NCI-H2196 treated with DMSO at 0.1 percent for 48 hours (cell line): ENCODE measurements around the gene SLC2A4RG.
A peak's percentile ranks its signal among the peaks of the same experiment; 100 is the strongest.

Experiments used
- DNase-seq: peaks from one replicate; lab custom pipeline; 2025; ENCODE audit not compliant: unreplicated experiment; lab: John Stamatoyannopoulos, UW

The SLC2A4RG gene

DNA sequence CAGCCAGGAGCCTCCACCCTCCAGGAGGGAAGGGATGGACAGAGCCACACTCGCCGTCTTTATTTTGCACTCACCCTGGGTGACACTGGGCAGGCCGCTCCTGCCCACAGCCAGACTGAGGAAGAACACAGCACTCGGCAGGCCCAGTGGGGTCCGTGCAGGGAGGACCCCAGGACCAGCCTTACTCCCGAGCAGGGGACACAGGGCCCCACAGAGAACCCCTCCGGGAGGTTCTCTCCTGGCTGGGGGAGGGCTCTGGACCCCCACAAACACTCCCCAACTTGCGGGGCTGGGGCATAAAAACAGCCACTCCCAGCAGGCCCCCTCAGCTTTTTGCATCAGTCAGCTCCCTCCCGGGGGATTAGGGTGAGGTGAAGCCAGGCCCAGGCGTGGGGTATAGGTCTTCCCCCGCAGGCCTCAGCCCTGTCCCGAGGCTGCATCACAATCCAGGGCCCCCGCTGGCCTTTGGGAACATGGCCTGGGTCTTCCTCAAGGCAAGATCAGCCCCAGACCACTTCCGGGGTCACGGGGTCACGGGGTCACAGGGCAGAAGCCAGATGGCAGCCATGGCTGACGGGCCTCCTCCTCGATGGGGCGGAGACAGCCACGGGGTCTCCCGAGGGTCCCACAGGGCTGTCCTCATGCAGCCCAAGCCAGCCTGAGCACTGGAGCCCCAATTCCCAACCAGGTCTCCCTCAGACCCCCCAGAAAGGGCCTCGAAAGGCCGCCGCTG is 39.9 kb upstream of the SLC2A4RG start:
- no peak for DNase-seq

DNA sequence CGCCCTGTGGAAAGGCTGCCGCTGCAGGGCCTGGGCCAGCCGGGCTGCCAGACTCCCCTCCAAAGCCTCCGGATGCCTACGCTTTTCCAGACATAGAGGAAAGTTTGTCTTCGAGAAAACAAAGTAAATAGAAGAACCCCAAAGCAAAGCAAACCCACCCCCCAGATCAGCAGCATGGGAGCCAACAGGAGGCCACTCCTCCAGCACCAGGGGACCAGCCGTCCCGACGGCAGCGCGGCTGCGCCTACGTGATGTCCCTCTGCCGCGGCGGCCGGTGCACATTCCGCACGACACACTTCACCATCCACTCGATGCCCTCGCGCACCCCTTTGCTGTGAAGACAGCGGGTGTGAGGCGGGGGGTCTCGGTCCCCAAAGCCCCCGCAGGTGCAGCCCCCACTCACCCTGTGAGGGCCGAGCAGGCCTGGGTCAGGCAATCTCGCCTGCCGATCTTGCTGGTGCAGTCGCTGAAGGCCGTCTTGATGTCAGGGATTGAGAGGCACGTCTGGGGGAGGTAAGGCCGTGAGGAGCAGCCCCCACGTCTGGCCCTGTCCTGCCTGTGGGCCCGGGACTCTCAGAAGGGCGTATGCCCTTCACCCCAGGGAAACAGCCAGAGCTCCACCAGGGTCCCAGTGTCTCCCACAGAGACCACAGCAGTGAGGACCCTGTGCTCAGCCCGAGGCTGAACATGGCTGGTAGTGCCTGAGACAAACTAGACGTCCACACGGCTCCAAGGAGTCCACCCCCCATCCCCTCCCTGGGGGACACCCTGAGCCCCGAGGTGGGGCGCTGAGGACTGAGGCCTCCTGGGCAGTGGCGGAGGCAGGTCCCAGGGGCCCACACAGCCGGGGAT is 39.2 kb upstream of the SLC2A4RG start:
- no peak for DNase-seq

DNA sequence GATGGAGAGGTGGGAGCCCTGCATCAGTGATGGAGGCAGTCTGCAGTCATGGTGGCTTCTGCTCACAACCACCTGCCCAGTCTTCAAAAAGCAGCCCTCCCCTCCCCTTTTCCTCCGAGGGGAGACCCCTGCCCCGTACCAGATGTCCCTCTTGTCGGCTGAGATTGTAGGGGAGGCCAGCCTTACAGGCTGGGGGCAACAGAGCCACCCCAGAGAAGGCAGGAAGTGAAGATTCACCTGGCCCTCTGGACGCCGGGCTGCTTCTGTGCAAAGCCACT is 38.6 kb upstream of the SLC2A4RG start:
- no peak for DNase-seq

DNA sequence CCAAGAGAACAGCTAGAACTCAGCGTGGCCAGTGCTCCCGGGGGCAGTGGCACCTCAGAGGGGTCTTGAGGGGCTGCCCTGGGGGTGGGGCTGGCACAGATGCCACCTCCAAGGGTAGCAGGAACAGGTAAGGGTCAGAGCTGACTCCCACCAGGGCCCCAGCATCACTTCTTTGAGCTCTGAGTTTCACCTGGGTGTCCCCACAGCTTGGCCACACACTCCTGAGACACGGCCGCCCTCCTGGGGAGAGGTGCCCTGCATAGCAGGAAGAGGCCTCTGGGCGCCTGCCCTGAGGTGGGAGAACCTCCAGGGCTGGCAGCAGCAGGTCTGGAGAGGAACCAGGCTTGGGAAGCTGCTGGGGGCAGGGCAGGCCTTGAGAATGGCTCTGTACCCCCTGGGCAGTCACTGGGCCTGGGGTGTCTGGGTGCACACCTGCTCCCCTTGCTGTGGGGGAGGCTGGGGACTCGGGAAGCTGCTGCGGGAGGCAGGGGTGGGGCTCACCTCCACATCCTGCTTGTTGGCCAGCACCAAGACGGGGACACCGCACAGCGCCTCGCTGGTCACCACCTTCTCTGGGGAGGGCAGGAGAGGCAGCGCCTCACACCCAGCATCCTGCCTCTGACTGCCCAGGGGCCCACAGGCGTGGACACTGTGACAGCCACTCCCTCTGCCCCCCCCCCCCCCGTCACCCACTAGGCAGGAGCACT is 38.1 kb upstream of the SLC2A4RG start:
- no peak for DNase-seq

DNA sequence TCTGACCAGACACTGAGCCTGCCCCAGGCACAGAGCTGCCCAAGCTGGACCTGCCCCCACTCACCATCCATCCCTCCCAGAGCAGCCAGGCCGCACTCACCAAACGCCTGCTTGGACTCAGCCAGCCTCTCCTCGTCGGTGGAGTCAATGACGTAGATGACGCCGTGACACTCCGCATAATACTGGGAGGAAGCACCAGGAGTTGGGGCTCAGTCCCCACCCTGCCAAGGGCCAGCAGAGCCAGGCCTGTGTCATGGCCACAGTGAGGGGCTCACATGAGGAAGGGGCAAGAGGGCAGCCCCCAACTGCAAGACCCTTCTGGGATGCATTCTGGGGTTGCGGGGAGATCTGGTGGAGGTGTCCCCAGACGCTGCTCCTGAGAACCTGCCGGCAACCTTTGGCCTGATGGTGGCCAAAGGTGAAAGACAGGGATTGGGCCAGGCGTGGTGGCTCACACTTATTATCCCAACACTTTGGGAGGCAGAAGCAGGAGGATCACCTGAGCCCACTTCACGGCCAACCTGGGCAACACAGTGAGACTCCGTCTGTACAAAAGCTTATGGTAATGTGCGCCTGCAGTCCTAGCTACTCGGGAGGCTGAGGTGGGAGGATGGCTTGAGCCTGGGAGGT is 37.4 kb upstream of the SLC2A4RG start:
- no peak for DNase-seq

DNA sequence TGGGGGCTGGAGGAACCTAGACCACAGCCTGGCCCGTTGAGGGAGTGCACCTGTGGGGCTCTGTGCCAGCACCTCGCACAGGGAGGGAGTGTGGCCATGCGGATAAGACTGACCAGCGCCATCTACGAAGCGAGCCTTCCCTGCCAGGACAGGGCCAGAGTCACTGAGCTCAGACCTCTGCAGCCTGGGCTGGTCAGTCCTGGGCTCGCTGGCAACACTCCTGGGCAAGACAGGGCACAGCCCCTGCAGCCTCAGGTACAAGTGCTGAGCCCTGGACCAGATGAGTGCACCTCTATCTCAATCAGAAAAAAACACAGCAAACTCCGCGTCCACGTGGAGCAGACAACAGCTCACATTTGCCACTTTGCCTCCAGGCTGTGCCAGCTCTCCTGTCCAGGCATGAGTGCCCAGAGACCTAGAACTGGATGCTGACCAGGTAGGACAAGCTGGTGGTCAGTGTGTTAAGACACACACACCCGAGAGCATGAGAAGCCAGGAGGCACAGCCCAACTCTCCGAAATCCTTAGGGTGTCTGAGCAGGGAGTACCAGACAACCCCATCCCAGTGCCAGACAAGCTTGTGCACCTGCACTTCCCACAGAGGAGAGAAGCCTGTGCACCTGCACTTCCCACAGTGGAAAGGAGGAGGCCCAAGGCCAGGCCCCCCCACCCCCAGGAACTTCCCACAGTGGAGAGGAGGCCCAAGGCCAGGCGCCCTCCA is 36.7 kb upstream of the SLC2A4RG start:
- DNase-seq = no peak

DNA sequence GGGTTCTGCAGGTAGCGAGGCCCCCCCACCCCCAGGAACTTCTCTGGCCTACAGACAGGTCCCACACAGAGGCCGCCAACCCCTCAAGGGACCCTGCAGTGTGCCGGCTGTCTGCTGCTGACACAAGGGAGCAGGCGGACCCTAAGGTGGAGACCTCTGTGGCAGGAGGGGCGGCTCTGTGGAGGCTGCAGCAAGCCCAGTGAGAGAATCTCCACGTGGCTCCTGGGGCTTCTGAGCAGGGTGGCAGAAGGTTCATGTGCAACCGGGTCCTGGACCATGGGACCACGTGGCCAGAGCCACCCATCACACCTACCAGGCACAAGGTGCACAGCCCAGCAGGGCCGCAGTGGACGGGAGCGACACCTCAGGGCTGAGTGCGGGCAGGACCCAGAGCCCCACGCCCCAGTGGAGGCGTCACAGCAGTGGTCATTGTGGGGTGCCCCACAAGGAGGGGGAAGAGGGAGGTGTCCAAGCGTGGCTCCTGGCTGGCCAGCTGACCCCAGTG is 36.1 kb upstream of the SLC2A4RG start:
- no peak for DNase-seq

DNA sequence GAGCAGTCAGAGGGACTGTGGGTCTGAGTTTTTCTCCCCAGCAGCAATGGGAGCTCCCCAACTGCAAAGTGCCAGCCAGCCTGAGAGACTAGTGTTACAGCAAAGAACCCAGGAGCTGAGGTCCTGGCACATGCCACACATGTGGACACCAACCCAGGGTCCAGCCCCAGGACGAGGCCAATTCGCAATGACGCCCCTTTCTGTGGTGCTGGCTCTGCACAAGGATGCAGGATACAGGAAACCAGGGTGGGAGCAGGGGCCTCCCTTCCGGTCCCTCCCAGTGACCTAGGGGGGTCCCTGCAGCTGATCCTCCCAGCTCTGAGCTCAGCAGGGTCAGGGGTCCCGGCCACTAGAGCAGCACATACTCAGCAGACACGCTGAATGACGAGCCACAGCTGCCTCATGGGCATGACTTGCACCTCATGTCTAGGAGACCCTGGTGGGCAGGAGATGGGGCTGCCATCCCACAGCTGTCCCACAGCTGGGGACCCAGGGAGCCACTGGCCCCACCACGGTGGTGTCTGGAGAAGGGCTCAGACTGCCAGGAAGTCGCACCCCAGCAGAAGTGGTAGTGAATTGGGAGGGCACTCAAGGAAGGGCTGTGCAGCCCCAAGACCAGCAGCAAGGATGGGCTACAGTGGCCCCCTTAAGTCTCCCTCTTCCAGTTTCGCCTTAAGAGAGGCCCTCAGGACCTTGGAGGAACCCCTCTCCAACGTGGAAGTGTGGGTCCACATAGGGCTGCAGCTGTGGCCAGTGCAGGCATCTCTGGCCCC is 35.4 kb upstream of the SLC2A4RG start:
- DNase-seq = no peak

DNA sequence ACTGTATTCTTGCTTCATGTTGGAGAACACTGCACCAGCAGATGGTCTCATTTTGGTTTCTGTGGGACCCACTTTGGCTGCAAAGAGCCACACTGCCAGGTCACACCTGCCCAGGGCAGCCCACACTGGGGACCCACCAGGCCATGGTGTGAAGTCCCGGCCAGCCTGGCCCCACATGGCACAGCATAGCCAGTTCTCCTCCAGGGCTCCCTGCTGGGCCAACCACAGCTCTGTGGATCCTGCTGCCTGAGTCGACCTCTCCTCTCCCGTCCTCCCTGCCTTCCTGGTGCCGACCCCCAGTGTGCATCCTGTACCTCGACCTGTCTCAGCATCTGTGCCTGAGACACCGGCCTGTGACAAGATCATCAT is 34.8 kb upstream of the SLC2A4RG start:
- DNase-seq = no peak

DNA sequence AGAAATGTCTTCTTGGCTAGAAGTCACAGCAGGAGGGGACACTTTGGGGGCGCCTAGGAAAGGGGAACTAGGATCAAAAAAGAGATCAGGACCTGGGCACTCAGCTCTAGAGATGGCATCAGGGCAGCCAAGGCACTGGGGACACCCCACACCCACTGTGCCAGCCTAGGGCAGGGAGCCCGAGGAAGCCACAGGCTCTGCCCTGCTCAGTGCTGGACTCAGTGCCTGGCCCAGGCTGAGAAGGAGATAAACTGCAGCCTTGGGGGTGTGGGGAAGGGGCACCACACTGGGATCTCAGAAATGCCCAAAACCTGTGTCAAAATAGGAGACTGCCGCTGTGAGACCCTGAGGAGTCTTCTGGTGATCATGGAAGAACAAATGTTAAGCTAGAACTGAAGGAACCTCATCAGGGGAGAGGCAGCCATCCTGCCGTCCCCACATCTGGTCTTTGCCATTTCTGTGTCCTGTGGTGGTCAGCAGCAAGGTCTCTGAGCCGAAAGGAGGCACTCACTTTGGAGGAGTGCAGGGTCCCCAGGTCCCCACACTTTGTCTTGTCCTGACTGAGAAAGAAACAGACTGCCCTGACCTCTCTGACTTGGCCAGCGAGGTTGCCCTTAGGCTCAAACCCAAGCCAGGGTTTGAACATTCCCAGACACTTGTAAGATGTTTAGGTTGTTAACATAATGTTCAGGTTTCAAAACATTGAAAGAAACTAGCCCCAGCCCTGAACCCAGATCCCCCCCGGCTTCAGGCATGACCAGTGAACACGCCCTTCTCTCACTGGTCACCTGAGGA is 34.1 kb upstream of the SLC2A4RG start:
- DNase-seq = no peak

DNA sequence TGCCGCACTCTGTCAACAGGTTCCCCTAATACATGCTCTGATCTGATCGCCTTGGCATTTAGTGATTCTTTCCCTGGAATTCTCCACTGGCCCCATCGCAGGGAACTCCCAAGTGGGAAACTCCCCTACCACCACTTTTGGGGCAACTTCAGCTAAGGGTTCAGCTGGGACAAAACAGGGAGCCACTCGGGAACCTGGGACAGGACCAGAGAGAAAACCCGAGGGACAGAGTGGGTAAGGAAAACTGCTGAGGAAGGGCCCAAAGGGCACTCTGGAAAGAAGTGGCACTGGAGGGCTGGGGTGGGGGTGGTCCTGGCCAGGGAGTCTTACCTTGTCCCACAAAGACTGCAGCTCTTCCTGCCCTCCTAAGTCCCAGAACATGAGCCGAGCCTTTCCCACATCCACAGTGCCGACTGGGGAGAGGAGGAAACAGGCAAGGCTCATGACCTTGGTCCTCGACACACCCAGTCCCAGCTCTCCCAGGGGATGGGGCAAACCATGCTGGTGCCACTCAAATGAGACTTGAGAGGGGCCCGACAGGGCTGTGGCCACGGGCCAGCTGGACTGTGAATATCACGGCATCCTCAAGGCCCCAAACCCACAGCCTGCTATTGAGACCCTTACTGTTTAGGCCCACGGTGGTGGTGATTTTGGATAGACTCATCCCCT is 33.4 kb upstream of the SLC2A4RG start:
- DNase-seq = no peak

DNA sequence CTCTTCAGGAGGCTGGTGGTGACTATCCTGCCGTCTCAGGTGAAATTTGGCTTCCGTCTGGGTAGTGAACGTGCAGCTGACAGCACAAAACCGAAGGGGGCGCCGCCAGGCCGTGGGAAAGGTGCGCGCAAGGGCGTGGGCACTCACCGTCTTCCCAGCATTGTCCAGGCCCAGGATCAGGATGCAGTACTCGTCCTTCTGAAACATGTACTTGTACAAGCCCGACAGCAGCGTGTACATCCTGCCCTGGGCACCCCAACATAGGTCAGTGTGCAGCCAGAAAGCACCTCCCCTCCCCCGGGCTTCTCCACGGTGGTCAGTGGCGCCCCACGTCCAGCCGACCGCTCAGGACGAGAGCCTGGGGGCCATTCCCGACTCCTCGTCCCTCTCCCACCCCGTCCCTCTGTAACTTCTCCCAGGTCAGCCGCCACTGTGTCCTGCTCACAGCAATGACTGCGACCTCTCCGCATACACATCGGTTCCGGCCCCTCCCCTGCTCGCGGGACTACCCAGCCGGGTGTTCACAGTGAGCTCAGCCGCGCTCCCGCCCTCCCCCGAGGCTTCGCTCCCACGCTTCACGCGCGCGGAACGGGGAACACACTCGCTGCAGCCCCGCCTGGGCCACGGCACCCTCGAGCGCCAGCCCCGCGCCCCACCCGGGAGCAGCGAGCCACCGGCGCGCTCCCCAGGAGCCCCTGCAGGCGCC is 32.6 kb upstream of the SLC2A4RG start:
- peak; percentile 36 for DNase-seq

DNA sequence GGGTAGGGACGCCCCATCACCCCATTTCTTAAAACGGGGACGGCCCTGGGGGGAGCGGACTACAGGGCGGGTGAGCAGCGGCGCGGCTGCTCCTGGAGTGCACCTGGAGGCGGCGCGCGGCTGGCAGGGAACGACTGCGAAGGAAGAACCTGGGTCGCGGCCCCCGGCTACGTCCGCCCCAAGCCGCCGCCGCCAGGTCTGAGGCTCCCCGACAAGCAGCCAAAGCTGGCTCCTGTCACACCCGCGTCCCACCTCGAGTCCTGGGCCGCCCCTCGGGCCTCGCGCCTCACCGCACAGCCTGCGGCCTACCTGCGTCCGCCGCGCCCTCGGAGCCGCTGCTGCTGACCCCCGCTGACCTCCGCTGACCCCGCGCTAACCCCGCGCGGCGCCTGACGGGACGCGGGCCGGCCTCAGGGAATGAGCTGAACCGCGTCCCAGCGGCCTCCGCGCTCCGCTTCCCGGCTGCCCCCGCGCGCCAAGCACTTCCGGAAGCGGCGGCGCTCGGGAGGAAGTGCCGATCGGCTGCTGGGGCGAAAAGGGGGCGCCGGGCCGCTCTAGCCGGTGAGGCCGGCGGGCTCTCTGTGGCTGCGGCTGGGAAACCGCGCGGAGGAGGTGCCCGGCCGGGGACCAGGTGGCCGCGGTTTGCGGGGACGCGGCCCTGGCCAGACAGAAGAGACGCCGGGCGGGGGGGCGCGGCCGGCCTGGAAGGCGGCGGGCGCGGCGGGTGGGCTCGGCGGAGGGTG is 31.8 kb upstream of the SLC2A4RG start, which contains the start of the genes ARFRP1 and ZGPAT:
Gene ARFRP1 (minus strand): TSS at position 419 of the 743 bp plus-strand sequence. CDS start 885 bp downstream, outside the sequence.
Gene ZGPAT (plus strand): TSS at position 482 of the 743 bp plus-strand sequence. CDS start 542 bp downstream, outside the sequence.
- DNase-seq = peak; percentile 84

DNA sequence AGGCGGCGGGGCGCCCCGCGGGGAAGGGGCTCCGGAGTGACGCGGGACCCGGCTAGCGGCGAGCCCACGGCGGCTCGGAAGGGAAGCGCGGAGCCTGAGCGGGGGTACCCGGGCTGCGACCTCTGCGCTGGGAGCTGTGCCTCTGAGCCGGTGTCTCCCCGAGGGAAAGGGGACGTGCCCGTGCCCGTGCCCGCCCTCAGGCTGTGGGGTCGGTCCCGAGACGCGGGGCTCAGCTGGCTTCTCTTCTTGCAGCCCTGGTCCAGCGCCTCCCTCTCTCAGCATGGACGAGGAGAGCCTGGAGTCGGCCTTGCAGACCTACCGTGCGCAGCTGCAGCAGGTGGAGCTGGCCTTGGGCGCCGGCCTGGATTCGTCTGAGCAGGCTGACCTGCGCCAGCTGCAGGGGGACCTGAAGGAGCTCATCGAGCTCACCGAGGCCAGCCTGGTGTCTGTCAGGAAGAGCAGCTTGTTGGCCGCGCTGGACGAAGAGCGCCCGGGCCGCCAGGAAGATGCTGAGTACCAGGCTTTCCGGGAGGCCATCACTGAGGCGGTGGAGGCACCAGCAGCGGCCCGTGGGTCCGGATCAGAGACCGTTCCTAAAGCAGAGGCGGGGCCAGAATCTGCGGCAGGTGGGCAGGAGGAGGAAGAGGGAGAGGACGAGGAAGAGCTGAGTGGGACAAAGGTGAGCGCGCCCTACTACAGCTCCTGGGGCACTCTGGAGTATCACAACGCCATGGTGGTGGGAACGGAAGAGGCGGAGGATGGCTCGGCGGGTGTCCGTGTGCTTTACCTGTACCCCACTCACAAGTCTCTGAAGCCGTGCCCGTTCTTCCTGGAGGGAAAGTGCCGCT is 31.1 kb upstream of the SLC2A4RG start:
- no peak for DNase-seq

DNA sequence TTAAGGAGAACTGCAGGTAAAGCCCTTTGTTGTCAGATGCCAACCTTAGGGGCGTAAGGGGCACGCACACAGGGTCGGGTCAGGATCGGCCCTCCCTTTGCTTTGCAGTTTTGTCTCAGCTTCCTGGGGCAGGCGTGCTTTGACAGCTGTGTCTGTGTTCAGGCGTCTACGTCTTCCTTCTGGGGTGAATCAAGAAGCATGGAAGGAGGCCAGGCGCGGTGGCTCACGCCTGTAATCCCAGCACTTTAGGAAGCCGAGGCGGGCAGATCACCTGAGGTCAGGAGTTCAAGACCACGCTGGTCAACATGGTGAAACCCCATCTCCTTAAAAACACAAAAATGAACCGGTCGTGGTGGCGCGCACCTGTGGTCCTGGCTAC is 30.4 kb upstream of the SLC2A4RG start:
- no peak for DNase-seq

DNA sequence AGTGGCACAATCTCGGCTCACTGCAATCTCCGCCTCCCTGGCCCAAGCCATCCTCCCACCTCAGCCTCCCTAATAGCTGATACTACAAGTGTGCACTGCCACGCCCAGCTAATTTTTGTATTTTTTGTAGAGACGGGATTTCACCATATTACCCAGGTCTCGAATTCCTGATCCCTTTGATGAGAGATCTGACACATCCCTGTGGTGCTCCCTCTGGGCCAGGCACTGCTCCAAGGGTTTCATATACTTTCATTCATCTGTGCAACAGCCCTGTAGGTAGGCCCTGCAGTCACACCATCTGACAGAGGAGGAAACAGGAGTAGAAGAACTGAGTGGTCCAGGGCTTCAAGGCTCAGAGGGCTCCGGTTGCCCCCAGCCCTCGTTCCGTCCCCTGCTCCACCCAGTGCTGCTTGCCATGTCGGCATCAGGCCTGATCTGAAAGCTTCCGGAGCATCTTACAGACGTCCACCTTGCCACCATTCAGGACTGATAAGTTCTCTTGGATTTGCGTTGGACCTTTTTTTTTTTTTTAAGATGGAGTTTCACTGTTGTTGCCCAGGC is 28.4 kb upstream of the SLC2A4RG start:
- no peak for DNase-seq
